Sigmoid colon (tissue), 7 donors: ENCODE measurements around the gene PSMB5. TPM values are rescaled to one million over a fixed set of nuclear protein-coding genes. Genes with fewer than 3 reads are reported as not detected.

ENCODE experiments used
- DNase-seq: peaks from one replicate; pipeline ENCODE4 v3.0.0-alpha.2; 2019
- H3K27ac ChIP-seq, 4 donors: fragments of 200-600 bp; sonication (generic); one replicate each; pipeline ENCODE4 v1.5.1; 2016 to 2019; ENCODE audit warnings: mild to moderate bottlenecking in 1 of 4
- H3K27me3 ChIP-seq, 3 donors: fragments of 200-600 bp; sonication (generic); one replicate each; pipeline ENCODE4 v1.5.1; 2019; ENCODE audit warnings: mild to moderate bottlenecking in 1 of 3
- H3K36me3 ChIP-seq, 4 donors: fragments of 200-600 bp; sonication (generic); one replicate each; pipeline ENCODE4 v1.5.1; 2016 to 2019
- H3K4me1 ChIP-seq, 4 donors: fragments of 200-600 bp; sonication (generic); one replicate each; pipeline ENCODE4 v1.5.1; 2017 to 2019
- H3K4me3 ChIP-seq, 4 donors: fragments of 200-600 bp; sonication (generic); one replicate each; pipeline ENCODE4 v1.5.1; 2017 to 2019; ENCODE audit warnings: mild to moderate bottlenecking in 2 of 4, moderate library complexity in 1 of 4
- H3K9me3 ChIP-seq, 4 donors: fragments of 200-600 bp in 3 of 4; sonication (generic) in 3 of 4; one replicate each; pipeline versions ENCODE4 v1.5.1 to v1.6.1; 2013 to 2019
- CTCF ChIP-seq, 4 experiments: fragments of 450-650 bp in 3 of 4; fragments of 200-600 bp in 1 of 4; IDR thresholded peaks; one replicate each; pipeline ENCODE4 v1.5.1; 2016 to 2019; ENCODE audit warnings: antibody characterized with exemption in 4 of 4, mild to moderate bottlenecking in 3 of 4, moderate library complexity in 2 of 4
- EP300 ChIP-seq, 4 donors: sonication (generic); formaldehyde crosslinking; IDR thresholded peaks; one replicate each; pipeline ENCODE4 v1.6.1; 2017; ENCODE audit warnings: antibody characterized with exemption in 4 of 4
- POLR2A ChIP-seq, 2 donors: fragments of 450-650 bp; IDR thresholded peaks; one replicate each; pipeline ENCODE4 v1.6.1; 2016; ENCODE audit warnings: antibody characterized with exemption in 2 of 2, mild to moderate bottlenecking in 2 of 2, moderate library complexity in 2 of 2
- POLR2AphosphoS5 ChIP-seq, 4 donors: sonication (generic); formaldehyde crosslinking; IDR thresholded peaks; one replicate each; pipeline ENCODE4 v1.6.1; 2017; ENCODE audit warnings: antibody characterized with exemption in 4 of 4
- WGBS, 2 donors: extraction: QIAGEN DNeasy Blood & Tissue Kit; methylation state at CpG; one replicate each; pipeline ENCODE4 v1.1.7; 2013; 5-methylcytosine and 5-hydroxymethylcytosine counted together
- intact Hi-C: fragments of 100-400 bp; cut with DNase I; formaldehyde crosslinking; loops from one replicate; pipeline ENCODE4 v1.15.1; 2023
- polyA plus RNA-seq, 3 donors: library from polyadenylated mRNA; stranded (reverse); fragments of 200-250 nt; gene quantifications; one replicate each; pipeline ENCODE4 v1.2.3, GENCODE V29; 2013
- total RNA-seq, 4 donors: library from RNA; depleted of rRNA; stranded (reverse); fragments of >200 nt; gene quantifications; one replicate each; pipeline ENCODE4 v1.1.0, GENCODE V29; 2016
- donor health status: healthy with polysubstance abuse.
- donor health status: Bipolar disorder and iron deficiency.
- donor health status: healthy.

The PSMB5 gene
- total and polyA plus RNA-seq, 7 donors = 113 to 179 (median 141) TPM

DNA sequence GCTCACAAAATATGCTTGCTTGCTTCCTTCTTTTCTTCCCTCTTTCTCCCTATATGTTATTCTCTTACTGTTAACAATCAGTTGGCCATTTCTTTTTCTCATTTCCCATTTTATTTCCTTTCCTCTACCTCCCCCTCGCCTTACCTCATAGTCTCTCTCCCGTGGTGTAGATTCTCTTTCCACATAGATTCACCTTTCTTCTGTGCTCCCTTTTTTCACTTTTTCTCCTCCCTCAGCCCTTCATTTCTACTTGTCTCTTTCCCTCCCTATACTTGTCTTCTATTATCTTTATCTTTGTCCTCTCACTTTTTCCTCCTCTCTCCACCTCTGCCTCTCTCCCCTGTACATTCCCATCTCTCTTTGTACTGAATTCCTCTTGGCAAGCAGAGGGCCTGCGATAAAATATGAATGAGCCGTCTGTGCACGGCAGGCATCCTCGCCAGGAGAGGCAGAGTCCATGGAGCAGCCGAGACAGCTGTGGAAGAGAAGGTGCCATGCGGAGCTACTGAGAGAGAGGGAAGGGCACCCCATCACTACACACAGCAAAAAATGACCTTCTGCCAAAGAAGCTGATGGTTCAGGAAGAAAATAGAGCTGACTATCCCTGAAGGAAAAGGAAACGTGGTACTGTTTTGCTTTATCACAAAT lies 36.9 kb downstream of the PSMB5 start:
- Histone ChIP-seq H3K27me3 (no peaks in the 10 kb centered on the region), H3K4me3 (no peak overlapping the region), H3K9me3 (no peaks in the 10 kb centered on the region), H3K4me1 (peaks cover 0 to 8% (median 2%) of the 10 kb centered on the region in 4 donors), H3K27ac (no peak overlapping the region), H3K36me3 (no peaks in the 10 kb centered on the region)
- WGBS, 2 donors = 38 to 71% methylated on average over 9 of the region's 9 CpGs
- no peak for TF ChIP-seq CTCF (IDR thresholded peaks at IDR 0.05)
- TF ChIP-seq POLR2A (IDR thresholded peaks at IDR 0.05) = no peak
- no peak for TF ChIP-seq POLR2AphosphoS5 (IDR thresholded peaks at IDR 0.05)
- TF ChIP-seq EP300 (IDR thresholded peaks at IDR 0.05) = no peak
- intact Hi-C loops = no loop called here
- no peak for DNase-seq

- Histone ChIP-seq H3K9me3 (no peaks in the 10 kb centered on the region), H3K27me3 (no peaks in the 10 kb centered on the region), H3K4me1 (peaks cover 0 to 8% (median 2%) of the 10 kb centered on the region in 4 donors), H3K36me3 (no peaks in the 10 kb centered on the region), H3K4me3 (no peak overlapping the region), H3K27ac (no peak overlapping the region)
- intact Hi-C loops = no loop called here
- TF ChIP-seq POLR2AphosphoS5 (IDR thresholded peaks at IDR 0.05) = no peak
- DNase-seq = peak; percentile 18
- WGBS, 2 donors = 79 to 85% methylated on average over 11 of the region's 11 CpGs
Measured at GRCh38 chr14:22996768-22997654, 37.7 kb downstream of the PSMB5 start.

GRCh38 chr14:22995889-22996625 lies 38.6 kb downstream of the PSMB5 start:
- Histone ChIP-seq H3K27me3 (no peaks in the 10 kb centered on the region), H3K9me3 (no peaks in the 10 kb centered on the region), H3K4me3 (no peak overlapping the region), H3K4me1 (peaks cover 0 to 8% (median 2%) of the 10 kb centered on the region in 4 donors), H3K27ac (no peak overlapping the region), H3K36me3 (no peaks in the 10 kb centered on the region)
- TF ChIP-seq POLR2A (IDR thresholded peaks at IDR 0.05) (no peak), POLR2AphosphoS5 (IDR thresholded peaks at IDR 0.05) (no peak), EP300 (IDR thresholded peaks at IDR 0.05) (no peak), CTCF (IDR thresholded peaks at IDR 0.05) (no peak)
- WGBS, 2 donors = 93 to 95% methylated on average over 9 of the region's 9 CpGs
- intact Hi-C loops = no loop called here
- no peak for DNase-seq

DNA sequence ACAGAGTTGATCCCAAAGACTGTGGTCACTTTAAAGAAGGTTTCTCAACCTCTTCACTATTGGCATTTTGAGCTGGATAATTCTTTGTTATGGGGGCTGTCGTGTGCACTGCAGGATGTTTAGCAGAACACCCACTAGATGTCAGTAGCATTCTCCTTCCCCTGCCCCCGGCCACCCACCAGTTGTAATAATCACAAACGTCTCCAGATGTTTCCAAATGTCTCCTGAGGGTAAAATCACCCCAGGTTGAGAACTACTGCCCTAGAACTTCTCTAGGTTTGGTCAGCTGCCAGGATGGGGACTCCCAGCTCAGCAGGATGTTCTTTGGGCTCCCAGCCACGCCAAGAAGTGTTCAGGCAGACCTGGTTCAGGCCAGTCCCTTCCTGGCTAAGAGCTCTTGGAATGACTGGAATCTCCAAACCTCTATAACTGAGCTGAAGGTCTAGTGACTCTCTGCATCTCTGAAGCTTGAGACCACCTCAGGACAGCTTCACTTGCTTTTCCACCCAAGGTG lies 39.9 kb downstream of the PSMB5 start:
- intact Hi-C loops = no loop called here
- WGBS, 2 donors = 15 to 17% methylated on average over 4 of the region's 4 CpGs

More for the DNA sequence above, 39.9 kb downstream of the PSMB5 start:
- Histone ChIP-seq H3K4me3 (no peak overlapping the region), H3K4me1 (peaks cover 0 to 8% (median 2%) of the 10 kb centered on the region in 4 donors), H3K27ac (no peak overlapping the region), H3K9me3 (no peaks in the 10 kb centered on the region), H3K27me3 (no peaks in the 10 kb centered on the region), H3K36me3 (no peaks in the 10 kb centered on the region)
- peak; percentile 67 for DNase-seq
- TF ChIP-seq EP300 (IDR thresholded peaks at IDR 0.05) = no peak
- no peak for TF ChIP-seq POLR2AphosphoS5 (IDR thresholded peaks at IDR 0.05)
- peak in 2 of 4 experiments; percentile 21 to 31 for TF ChIP-seq CTCF (IDR thresholded peaks at IDR 0.05)
- no peak for TF ChIP-seq POLR2A (IDR thresholded peaks at IDR 0.05)
